ENCODE measurements around the gene COX6A2. TPM values are rescaled to one million over a fixed set of nuclear protein-coding genes. Genes with fewer than 3 reads are reported as not detected.

The COX6A2 gene
- total and polyA plus RNA-seq, 2 experiments from 2014 or later, result 6.0 TPM; not detected in 1

DNA sequence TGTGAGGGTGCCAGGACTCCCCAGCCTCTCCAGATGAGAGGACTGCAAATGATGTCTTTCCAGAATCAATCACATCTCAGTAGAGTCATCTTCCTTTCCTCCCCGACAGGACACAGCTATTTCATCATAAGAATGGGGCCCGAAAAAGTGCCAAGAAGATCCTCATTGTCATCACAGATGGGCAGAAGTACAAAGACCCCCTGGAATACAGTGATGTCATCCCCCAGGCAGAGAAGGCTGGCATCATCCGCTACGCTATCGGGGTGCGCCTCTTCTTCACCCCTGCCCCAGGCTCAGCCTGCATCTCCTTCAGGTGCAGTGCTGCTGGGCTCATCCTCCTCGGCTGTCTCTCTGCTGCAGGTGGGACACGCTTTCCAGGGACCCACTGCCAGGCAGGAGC lies 20.8 kb downstream of the COX6A2 start:
- DNase-seq (ENCODE audit: low spot score), result no peak
- Histone ChIP-seq H2AFZ (no peak overlapping the region), H3K4me1 (ENCODE audit: insufficient read depth) (no peaks in the 10 kb centered on the region), H3K79me2 (replicated peaks; ENCODE audit: insufficient read depth) (no peaks in the 10 kb centered on the region), H3F3A (replicated peaks; ENCODE audit: low read depth) (no peaks in the 10 kb centered on the region), H3K36me3 (ENCODE audit: insufficient read depth) (no peaks in the 10 kb centered on the region), H3K4me3 (no peak overlapping the region), H3K4me2 (no peak overlapping the region), H4K20me1 (replicated peaks; ENCODE audit: insufficient read depth) (no peaks in the 10 kb centered on the region), H3K27ac (ENCODE audit: low read depth) (no peak overlapping the region), H3K9me2 (ENCODE audit: insufficient read depth) (no peaks in the 10 kb centered on the region), H3K27me3 (ENCODE audit: insufficient read depth) (no peaks in the 10 kb centered on the region)
- H3K27me3 Mint-ChIP-seq (ENCODE audit: insufficient read depth, low read depth, poor library complexity), result peaks cover 8% of the 10 kb centered on the region
- H3K4me3 Mint-ChIP-seq, result no peak overlapping the region
- no peak overlapping the region for H3K27ac Mint-ChIP-seq
- no peaks in the 10 kb centered on the region; the same call in 2 of the 3 replicates for H3K9me3 Mint-ChIP-seq
- no peak for ATAC-seq
- no peaks in the 10 kb centered on the region for H3K4me1 Mint-ChIP-seq
- TF ChIP-seq, protein P1, sequence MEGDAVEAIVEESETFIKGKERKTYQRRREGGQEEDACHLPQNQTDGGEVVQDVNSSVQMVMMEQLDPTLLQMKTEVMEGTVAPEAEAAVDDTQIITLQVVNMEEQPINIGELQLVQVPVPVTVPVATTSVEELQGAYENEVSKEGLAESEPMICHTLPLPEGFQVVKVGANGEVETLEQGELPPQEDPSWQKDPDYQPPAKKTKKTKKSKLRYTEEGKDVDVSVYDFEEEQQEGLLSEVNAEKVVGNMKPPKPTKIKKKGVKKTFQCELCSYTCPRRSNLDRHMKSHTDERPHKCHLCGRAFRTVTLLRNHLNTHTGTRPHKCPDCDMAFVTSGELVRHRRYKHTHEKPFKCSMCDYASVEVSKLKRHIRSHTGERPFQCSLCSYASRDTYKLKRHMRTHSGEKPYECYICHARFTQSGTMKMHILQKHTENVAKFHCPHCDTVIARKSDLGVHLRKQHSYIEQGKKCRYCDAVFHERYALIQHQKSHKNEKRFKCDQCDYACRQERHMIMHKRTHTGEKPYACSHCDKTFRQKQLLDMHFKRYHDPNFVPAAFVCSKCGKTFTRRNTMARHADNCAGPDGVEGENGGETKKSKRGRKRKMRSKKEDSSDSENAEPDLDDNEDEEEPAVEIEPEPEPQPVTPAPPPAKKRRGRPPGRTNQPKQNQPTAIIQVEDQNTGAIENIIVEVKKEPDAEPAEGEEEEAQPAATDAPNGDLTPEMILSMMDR (conservative IDR thresholded peaks at IDR 0.05; ENCODE audit: low read depth in 2 of 2), result no peak
- no peak for TF ChIP-seq POLR2AphosphoS5 (IDR thresholded peaks at IDR 0.05; ENCODE audit: low read depth)
- TF ChIP-seq EZH2 (IDR thresholded peaks at IDR 0.05; ENCODE audit: low read depth, unreplicated experiment), result no peak
- TF ChIP-seq CREB1 (CRISPR knock-in tag; IDR thresholded peaks at IDR 0.05; ENCODE audit: low read depth), result no peak
- no peak for TF ChIP-seq STAT1 (IDR thresholded peaks at IDR 0.05; ENCODE audit: unreplicated experiment)
- TF ChIP-seq ZNF331 (CRISPR knock-in tag; IDR thresholded peaks at IDR 0.05; ENCODE audit: low read depth), result no peak
- no peak for TF ChIP-seq NANOG (IDR thresholded peaks at IDR 0.05; ENCODE audit: borderline replicate concordance)
- TF ChIP-seq, protein P2, sequence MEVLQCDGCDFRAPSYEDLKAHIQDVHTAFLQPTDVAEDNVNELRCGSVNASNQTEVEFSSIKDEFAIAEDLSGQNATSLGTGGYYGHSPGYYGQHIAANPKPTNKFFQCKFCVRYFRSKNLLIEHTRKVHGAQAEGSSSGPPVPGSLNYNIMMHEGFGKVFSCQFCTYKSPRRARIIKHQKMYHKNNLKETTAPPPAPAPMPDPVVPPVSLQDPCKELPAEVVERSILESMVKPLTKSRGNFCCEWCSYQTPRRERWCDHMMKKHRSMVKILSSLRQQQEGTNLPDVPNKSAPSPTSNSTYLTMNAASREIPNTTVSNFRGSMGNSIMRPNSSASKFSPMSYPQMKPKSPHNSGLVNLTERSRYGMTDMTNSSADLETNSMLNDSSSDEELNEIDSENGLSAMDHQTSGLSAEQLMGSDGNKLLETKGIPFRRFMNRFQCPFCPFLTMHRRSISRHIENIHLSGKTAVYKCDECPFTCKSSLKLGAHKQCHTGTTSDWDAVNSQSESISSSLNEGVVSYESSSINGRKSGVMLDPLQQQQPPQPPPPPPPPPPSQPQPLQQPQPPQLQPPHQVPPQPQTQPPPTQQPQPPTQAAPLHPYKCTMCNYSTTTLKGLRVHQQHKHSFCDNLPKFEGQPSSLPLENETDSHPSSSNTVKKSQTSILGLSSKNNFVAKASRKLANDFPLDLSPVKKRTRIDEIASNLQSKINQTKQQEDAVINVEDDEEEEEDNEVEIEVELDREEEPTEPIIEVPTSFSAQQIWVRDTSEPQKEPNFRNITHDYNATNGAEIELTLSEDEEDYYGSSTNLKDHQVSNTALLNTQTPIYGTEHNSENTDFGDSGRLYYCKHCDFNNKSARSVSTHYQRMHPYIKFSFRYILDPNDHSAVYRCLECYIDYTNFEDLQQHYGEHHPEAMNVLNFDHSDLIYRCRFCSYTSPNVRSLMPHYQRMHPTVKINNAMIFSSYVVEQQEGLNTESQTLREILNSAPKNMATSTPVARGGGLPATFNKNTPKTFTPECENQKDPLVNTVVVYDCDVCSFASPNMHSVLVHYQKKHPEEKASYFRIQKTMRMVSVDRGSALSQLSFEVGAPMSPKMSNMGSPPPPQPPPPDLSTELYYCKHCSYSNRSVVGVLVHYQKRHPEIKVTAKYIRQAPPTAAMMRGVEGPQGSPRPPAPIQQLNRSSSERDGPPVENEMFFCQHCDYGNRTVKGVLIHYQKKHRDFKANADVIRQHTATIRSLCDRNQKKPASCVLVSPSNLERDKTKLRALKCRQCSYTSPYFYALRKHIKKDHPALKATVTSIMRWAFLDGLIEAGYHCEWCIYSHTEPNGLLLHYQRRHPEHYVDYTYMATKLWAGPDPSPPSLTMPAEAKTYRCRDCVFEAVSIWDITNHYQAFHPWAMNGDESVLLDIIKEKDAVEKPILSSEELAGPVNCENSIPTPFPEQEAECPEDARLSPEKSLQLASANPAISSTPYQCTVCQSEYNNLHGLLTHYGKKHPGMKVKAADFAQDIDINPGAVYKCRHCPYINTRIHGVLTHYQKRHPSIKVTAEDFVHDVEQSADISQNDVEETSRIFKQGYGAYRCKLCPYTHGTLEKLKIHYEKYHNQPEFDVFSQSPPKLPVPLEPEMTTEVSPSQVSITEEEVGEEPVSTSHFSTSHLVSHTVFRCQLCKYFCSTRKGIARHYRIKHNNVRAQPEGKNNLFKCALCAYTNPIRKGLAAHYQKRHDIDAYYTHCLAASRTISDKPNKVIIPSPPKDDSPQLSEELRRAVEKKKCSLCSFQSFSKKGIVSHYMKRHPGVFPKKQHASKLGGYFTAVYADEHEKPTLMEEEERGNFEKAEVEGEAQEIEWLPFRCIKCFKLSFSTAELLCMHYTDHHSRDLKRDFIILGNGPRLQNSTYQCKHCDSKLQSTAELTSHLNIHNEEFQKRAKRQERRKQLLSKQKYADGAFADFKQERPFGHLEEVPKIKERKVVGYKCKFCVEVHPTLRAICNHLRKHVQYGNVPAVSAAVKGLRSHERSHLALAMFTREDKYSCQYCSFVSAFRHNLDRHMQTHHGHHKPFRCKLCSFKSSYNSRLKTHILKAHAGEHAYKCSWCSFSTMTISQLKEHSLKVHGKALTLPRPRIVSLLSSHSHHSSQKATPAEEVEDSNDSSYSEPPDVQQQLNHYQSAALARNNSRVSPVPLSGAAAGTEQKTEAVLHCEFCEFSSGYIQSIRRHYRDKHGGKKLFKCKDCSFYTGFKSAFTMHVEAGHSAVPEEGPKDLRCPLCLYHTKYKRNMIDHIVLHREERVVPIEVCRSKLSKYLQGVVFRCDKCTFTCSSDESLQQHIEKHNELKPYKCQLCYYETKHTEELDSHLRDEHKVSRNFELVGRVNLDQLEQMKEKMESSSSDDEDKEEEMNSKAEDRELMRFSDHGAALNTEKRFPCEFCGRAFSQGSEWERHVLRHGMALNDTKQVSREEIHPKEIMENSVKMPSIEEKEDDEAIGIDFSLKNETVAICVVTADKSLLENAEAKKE (CRISPR knock-in tag; IDR thresholded peaks at IDR 0.05), result no peak
- TF ChIP-seq, protein P3, sequence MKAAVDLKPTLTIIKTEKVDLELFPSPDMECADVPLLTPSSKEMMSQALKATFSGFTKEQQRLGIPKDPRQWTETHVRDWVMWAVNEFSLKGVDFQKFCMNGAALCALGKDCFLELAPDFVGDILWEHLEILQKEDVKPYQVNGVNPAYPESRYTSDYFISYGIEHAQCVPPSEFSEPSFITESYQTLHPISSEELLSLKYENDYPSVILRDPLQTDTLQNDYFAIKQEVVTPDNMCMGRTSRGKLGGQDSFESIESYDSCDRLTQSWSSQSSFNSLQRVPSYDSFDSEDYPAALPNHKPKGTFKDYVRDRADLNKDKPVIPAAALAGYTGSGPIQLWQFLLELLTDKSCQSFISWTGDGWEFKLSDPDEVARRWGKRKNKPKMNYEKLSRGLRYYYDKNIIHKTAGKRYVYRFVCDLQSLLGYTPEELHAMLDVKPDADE (IDR thresholded peaks at IDR 0.05), result no peak
- no peak for TF ChIP-seq EZH2phosphoT487 (IDR thresholded peaks at IDR 0.05; ENCODE audit: unreplicated experiment)
- no peak for TF ChIP-seq REST (IDR thresholded peaks at IDR 0.05; ENCODE audit: unreplicated experiment)
- no peak for TF ChIP-seq JUNB (IDR thresholded peaks at IDR 0.05; ENCODE audit: unreplicated experiment)
- no peak for TF ChIP-seq ZNF114 (CRISPR knock-in tag; IDR thresholded peaks at IDR 0.05)
- no peaks in the 10 kb centered on the region for H3K36me3 Mint-ChIP-seq (ENCODE audit: low read depth)

Measured in GM23338 (cell line).